GM18511 (cell line): ENCODE measurements around the gene GRP.

Experiments used
- ATAC-seq: cut with Tn5 transposase; IDR thresholded peaks from one replicate; pipeline ENCODE4 v1.9.1; 2021; ENCODE audit warnings: mild to moderate bottlenecking, moderate library complexity; ENCODE audit not compliant: unreplicated experiment

Gene GRP

GRCh38 chr18:59266886-59267502, 47.0 kb downstream of the GRP start:
- no peak for ATAC-seq

- no peak for ATAC-seq
Measured at GRCh38 chr18:59267503-59268126, 47.7 kb downstream of the GRP start.

- ATAC-seq = no peak
Measured at GRCh38 chr18:59268127-59268720, 48.3 kb downstream of the GRP start.

DNA sequence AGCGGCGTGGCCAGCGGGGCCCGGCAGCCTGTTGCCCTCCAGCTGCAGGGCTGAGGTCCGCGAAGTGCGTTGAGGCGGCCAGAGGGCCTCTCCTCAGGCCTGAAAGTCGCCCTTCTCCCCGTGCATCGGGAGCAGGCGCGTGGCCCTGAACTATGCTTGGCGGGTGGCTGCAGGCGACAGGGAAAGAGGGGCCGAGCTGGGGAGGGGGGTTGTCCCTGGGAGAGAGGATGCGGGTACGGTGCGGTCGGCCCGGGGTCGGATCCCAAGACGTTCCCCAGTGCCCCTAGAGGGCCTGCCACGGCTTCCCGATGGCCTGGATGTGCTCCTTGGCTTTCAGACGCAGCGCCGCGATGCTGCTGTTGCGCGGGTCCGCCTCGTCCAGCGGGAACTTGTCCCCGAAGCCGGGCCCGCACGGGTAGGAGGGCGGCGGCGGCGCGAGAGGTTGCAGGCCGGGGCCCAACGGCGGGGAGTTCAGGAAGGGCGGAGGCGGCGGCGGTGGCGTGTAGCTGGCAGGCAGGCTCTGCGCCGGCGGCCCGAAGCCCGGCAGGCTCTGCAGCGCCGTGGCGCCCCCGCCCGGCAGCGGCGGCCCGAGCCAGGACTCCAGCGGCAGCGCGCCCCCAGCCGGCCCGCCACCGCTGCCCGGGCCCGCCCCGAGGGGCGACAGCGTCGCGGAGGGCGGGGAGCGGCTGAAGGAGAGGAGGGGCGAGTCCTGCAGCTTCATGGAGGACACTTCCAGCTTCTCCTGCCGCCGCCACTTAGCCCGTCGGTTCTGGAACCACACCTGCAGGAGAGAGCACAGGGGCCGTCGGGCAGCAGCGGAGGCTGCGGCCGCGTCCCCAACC, 49.0 kb downstream of the GRP start:
- ATAC-seq = no peak

- no peak for ATAC-seq
Measured at GRCh38 chr18:59269563-59270119, 49.7 kb downstream of the GRP start.

DNA sequence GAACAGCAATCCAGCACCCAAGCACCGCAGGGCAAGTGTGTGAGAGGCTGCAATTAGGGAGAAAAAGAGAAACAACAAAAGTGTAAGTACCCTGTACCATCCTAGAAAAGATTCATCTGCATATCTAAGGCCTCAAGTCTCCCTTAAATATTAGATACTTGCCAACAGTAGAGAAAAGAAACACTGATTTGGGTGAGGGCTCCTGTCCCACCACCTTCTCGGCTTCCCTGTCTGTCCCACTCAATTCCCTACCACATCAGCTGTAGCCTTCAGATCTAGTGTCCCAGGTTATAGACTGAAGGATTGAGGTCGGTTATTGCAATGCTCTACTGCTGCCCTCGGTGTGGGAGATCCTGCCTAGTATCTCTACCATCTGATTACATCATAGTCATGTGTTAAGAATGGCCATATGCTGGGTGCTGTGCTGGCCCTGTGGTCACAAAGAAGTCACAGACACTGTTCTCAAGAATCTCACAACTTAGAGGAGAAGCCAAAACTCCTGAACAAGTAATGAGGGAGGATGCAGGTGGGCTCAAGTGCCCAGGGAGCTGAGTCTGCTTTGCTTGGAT, 50.8 kb downstream of the GRP start:
- no peak for ATAC-seq

DNA sequence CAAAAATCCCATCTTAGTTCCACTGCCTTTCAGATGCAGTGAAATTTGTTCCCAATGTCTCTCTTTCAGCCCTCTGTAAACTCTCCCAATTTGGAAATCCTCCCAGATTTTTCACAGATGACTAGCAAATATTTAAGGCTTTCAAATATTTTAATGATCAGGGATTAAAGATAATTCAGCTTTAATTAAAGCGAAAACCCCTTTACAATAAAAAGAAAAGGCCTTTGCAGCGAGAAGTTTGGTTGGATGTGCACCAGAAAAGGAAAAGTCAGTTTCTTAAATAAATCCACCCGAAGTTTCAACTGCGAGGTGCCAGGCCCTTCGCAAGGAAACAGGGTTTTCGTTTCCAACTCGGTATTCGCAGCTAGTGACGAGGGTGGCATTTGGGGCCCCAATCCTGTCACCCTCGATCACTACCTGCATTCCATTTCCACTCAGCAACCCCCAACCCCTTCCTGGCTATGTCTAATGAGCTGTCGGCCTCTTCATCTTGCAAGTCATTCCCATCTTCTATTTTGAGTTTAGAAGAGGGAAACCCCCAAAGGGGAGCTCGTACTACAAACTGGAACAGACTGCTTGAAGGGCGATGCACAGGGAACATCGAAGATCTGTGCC, 51.8 kb downstream of the GRP start:
- no peak for ATAC-seq

GRCh38 chr18:59272221-59272888, 52.4 kb downstream of the GRP start:
- peak; percentile 48 for ATAC-seq

- peak; percentile 57 for ATAC-seq
Measured at GRCh38 chr18:59272891-59273758, 53.2 kb downstream of the GRP start, which contains the start of gene RAX. Gene RAX (minus strand): TSS chr18:59273454. CDS start chr18:59273206, 248 bp downstream.

GRCh38 chr18:59273759-59274532, 54.0 kb downstream of the GRP start:
- no peak for ATAC-seq

GRCh38 chr18:59274533-59274928, 54.6 kb downstream of the GRP start:
- ATAC-seq = no peak

DNA sequence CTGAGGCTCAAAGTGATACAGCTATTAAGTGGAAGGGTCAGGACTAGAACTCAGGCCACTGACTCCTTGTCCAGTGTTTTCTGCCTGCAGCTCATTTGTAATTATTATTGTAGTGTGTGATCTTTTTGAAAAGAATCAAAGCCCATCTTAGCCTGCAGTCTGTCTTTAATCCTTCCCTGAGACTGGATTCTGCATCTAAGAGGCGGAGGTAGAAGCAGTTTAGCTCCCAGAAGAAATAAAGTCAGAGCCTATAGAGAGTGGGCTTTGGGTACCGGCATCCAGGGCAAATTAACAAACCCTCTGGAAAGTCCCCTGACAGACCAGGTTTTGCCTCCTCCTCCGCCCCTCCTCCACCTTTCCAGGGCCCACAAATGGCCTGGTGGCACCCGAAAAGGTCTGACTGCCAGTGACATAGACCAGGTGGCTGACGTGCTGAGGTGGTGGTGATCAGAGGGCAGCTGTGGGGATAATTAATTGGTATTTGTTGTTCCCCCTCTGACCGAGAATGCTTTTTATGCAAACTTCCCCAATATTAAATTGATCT, 55.5 kb downstream of the GRP start:
- no peak for ATAC-seq

DNA sequence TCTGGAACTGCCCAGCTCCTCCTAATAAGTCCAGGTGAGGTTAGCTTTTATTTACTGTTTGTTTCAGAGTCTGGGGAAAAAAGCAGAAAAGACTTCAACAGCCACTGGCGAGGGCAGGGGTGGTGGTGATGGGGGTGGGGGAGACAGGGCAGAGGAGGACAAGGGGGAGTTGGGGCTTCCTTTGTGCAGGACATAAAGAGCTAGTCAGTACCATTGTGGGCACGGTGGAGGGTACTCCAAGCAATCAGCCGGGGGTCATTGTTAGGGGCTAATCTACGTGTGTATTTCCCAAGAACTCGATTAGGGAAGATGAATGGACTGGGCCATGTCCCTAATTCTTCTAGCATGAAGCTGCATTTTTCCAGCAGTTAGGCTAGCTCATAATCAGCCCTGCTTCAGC, 56.1 kb downstream of the GRP start:
- ATAC-seq = no peak

GRCh38 chr18:59278793-59279192, 58.8 kb downstream of the GRP start:
- no peak for ATAC-seq

DNA sequence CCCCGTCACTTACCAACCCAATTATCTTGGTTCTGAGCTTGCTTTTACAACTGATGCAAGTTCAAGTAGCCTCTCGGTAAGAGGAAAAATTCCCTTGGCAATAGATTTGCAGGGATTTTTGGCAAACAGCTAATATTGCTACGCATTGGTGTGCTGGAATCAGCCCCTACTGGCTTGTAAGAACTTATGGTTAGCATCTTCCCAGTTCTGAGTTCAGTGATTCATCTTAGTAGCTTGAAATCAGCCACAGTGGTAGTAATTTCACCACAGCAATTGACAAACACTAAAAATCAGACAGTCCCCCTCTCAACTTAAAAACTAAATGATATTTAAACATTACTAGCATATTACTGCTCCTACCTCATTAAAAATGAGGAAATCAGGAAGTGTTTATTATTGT, 59.2 kb downstream of the GRP start:
- no peak for ATAC-seq

- ATAC-seq = no peak
Measured at GRCh38 chr18:59279722-59280121, 59.8 kb downstream of the GRP start.
